Trophoblast cell (in vitro differentiated cells and primary cell): Measurements from ENCODE around the gene BTBD9.

Experiments
- DNase-seq, 2 donors: peaks; one replicate each; pipeline ENCODE4 v3.0.0-alpha.2; 2016
- H2AFZ ChIP-seq: 2 replicates; pipeline ENCODE4 v1.6.1; 2013; ENCODE audit warnings: low read length, moderate library complexity, mild to moderate bottlenecking; ENCODE audit not compliant: insufficient read depth, poor library complexity
- H2AK5ac ChIP-seq: 2 replicates; pipeline ENCODE4 v1.6.1; 2013; ENCODE audit warnings: mild to moderate bottlenecking, low read length
- H2BK120ac ChIP-seq: 2 replicates; pipeline ENCODE4 v1.6.1; 2013; ENCODE audit warnings: low read length, mild to moderate bottlenecking, moderate library complexity; ENCODE audit not compliant: insufficient read depth, poor library complexity
- H2BK12ac ChIP-seq: 2 replicates; pipeline ENCODE4 v1.6.1; 2013; ENCODE audit warnings: mild to moderate bottlenecking, low read length, moderate library complexity
- H2BK5ac ChIP-seq: 2 replicates; pipeline ENCODE4 v1.6.1; 2013; ENCODE audit warnings: low read length, low read depth, moderate library complexity, mild to moderate bottlenecking; ENCODE audit not compliant: poor library complexity
- H3K14ac ChIP-seq: 2 replicates; pipeline ENCODE4 v1.6.1; 2013; ENCODE audit warnings: mild to moderate bottlenecking, low read length
- H3K18ac ChIP-seq: 2 replicates; pipeline ENCODE4 v1.6.1; 2013; ENCODE audit warnings: mild to moderate bottlenecking, low read length
- H3K23ac ChIP-seq: 2 replicates; pipeline ENCODE4 v1.6.1; 2013; ENCODE audit warnings: low read length
- H3K27ac ChIP-seq: 2 replicates; pipeline ENCODE4 v1.5.1; 2013; ENCODE audit warnings: low read depth, mild to moderate bottlenecking, inconsistent platforms, low read length, moderate library complexity
- H3K27me3 ChIP-seq: 2 replicates; pipeline ENCODE4 v1.6.1; 2013; ENCODE audit warnings: inconsistent platforms, mild to moderate bottlenecking, low read length, moderate library complexity; ENCODE audit not compliant: insufficient read depth
- H3K36me3 ChIP-seq, 2 experiments: 1 replicate in 1 of 2; 2 replicates in 1 of 2; pipeline ENCODE4 v1.6.1; 2013; ENCODE audit warnings: low read length in 2 of 2, mild to moderate bottlenecking in 2 of 2, moderate library complexity in 1 of 2; ENCODE audit not compliant: insufficient read depth in 2 of 2, control insufficient read depth in 1 of 2
- H3K4ac ChIP-seq: 2 replicates; pipeline ENCODE4 v1.6.1; 2013; ENCODE audit warnings: low read depth, mild to moderate bottlenecking, low read length, moderate library complexity
- H3K4me1 ChIP-seq, 2 experiments: 1 replicate in 1 of 2; 2 replicates in 1 of 2; pipeline ENCODE4 v1.6.1; 2013; ENCODE audit warnings: low read length in 2 of 2, mild to moderate bottlenecking in 2 of 2, moderate library complexity in 1 of 2; ENCODE audit not compliant: insufficient read depth in 2 of 2, control insufficient read depth in 1 of 2
- H3K4me2 ChIP-seq: 2 replicates; pipeline ENCODE4 v1.6.1; 2013; ENCODE audit warnings: inconsistent platforms, mild to moderate bottlenecking, low read length, moderate library complexity
- H3K4me3 ChIP-seq: 2 replicates; pipeline ENCODE4 v1.5.1; 2013; ENCODE audit warnings: mild to moderate bottlenecking, low read depth, low read length, inconsistent platforms
- H3K79me1 ChIP-seq: one replicate; pipeline ENCODE4 v1.6.1; 2013; ENCODE audit warnings: low read length
- H3K79me2 ChIP-seq: 2 replicates; pipeline ENCODE4 v1.6.1; 2013; ENCODE audit warnings: low read length, mild to moderate bottlenecking; ENCODE audit not compliant: control insufficient read depth, insufficient read depth, poor library complexity
- H3K9ac ChIP-seq: 2 replicates; pipeline ENCODE4 v1.6.1; 2013; ENCODE audit warnings: mild to moderate bottlenecking, low read length
- H3K9me3 ChIP-seq: 2 replicates; pipeline ENCODE4 v1.6.1; 2013; ENCODE audit warnings: low read depth, mild to moderate bottlenecking, control low read depth, inconsistent platforms, low read length; ENCODE audit not compliant: insufficient read depth
- H4K12ac ChIP-seq: 2 replicates; pipeline ENCODE4 v1.6.1; 2013; ENCODE audit warnings: low read depth, mild to moderate bottlenecking, low read length, moderate library complexity
- H4K8ac ChIP-seq: 2 replicates; pipeline ENCODE4 v1.6.1; 2013; ENCODE audit warnings: low read depth, mild to moderate bottlenecking, low read length, moderate library complexity
- H4K91ac ChIP-seq: one replicate; pipeline ENCODE4 v1.6.1; 2013; ENCODE audit warnings: low read depth, mild to moderate bottlenecking, low read length, moderate library complexity
- WGBS: extraction: QIAGEN DNeasy Blood & Tissue Kit; methylation state at CpG from one replicate; pipeline ENCODE4 v1.1.7; 2013; ENCODE audit warnings: missing lambda C conversion rate; ENCODE audit not compliant: insufficient read length, insufficient coverage; ENCODE audit errors: extremely low coverage; 5-methylcytosine and 5-hydroxymethylcytosine counted together

The BTBD9 gene

GRCh38 chr6:38350220-38350619 lies 289.5 kb downstream of the BTBD9 start:
- Histone ChIP-seq H3K18ac (no peak overlapping the region), H3K79me2 (no peaks in the 10 kb centered on the region), H3K4me1 (peaks cover 0 to 2% of the 10 kb centered on the region in 2 experiments), H3K4me2 (no peak overlapping the region), H3K9ac (no peak overlapping the region), H3K4me3 (no peak overlapping the region), H4K91ac (no peak overlapping the region), H4K8ac (no peak overlapping the region), H2BK5ac (no peak overlapping the region), H3K9me3 (no peaks in the 10 kb centered on the region), H2AK5ac (no peak overlapping the region), H4K12ac (no peak overlapping the region), H3K27ac (no peak overlapping the region), H3K23ac (no peak overlapping the region), H2BK120ac (no peak overlapping the region), H2BK12ac (no peak overlapping the region), H3K27me3 (no peaks in the 10 kb centered on the region), H3K36me3 (no peaks in the 10 kb centered on the region), H3K14ac (no peak overlapping the region), H2AFZ (no peak overlapping the region), H3K4ac (no peak overlapping the region), H3K79me1 (no peaks in the 10 kb centered on the region)
- no CpG with 5 or more reads among the region's 4 CpGs for WGBS
- peak in 1 of 2 donors; percentile 68 for DNase-seq

DNA sequence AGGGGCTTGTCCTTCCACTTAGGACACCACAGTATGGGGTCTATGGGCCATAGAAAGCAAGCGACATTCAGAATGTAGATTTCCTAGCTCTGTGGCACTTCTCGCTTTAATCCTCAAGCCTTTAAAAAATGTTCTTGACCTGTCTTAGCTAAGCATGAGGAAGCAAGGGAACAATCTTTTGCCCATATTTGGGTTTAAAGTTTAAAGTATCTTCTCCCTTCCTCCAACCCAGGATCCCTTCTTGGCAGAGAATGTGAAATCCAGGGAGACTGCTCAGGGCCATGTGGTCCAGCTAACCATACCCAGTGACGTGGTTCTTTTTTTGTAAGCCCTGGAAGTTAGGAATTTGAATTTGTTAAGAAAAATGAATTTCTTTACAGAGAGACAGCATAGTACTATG lies 289.9 kb downstream of the BTBD9 start:
- H2AK5ac ChIP-seq = no peak overlapping the region
- H3K9me3 ChIP-seq = no peaks in the 10 kb centered on the region
- no peak overlapping the region for H4K8ac ChIP-seq
- no peak overlapping the region for H2BK120ac ChIP-seq
- no peak overlapping the region for H3K4ac ChIP-seq
- no peak overlapping the region for H4K12ac ChIP-seq
- H3K4me3 ChIP-seq = no peak overlapping the region
- no peak overlapping the region for H3K27ac ChIP-seq
- WGBS = no CpG with 5 or more reads among the region's 3 CpGs
- no peaks in the 10 kb centered on the region for H3K36me3 ChIP-seq
- H3K27me3 ChIP-seq = no peaks in the 10 kb centered on the region
- no peak overlapping the region for H2BK12ac ChIP-seq
- H3K14ac ChIP-seq = no peak overlapping the region
- no peak overlapping the region for H3K18ac ChIP-seq
- DNase-seq = no peak
- H3K23ac ChIP-seq = no peak overlapping the region
- peaks cover 0 to 2% of the 10 kb centered on the region in 2 experiments for H3K4me1 ChIP-seq
- H4K91ac ChIP-seq = no peak overlapping the region
- no peak overlapping the region for H2BK5ac ChIP-seq
- no peaks in the 10 kb centered on the region for H3K79me1 ChIP-seq
- H3K4me2 ChIP-seq = no peak overlapping the region
- H2AFZ ChIP-seq = no peak overlapping the region
- no peaks in the 10 kb centered on the region for H3K79me2 ChIP-seq
- H3K9ac ChIP-seq = no peak overlapping the region

- H3K18ac ChIP-seq = no peak overlapping the region
- no peak overlapping the region for H3K9ac ChIP-seq
- H2AK5ac ChIP-seq = no peak overlapping the region
- H4K91ac ChIP-seq = no peak overlapping the region
- no peak overlapping the region for H2BK12ac ChIP-seq
- H3K79me2 ChIP-seq = no peaks in the 10 kb centered on the region
- H4K12ac ChIP-seq = no peak overlapping the region
- DNase-seq = no peak
- H3K14ac ChIP-seq = no peak overlapping the region
- no peak overlapping the region for H3K23ac ChIP-seq
- no peak overlapping the region for H2BK5ac ChIP-seq
- H3K27ac ChIP-seq = no peak overlapping the region
- no peaks in the 10 kb centered on the region for H3K79me1 ChIP-seq
- H2BK120ac ChIP-seq = no peak overlapping the region
- H3K4me1 ChIP-seq = peaks cover 0 to 2% of the 10 kb centered on the region in 2 experiments
- no peaks in the 10 kb centered on the region for H3K27me3 ChIP-seq
- H2AFZ ChIP-seq = no peak overlapping the region
- H3K9me3 ChIP-seq = no peaks in the 10 kb centered on the region
- no CpG with 5 or more reads among the region's 2 CpGs for WGBS
- no peak overlapping the region for H4K8ac ChIP-seq
- no peak overlapping the region for H3K4ac ChIP-seq
- no peak overlapping the region for H3K4me2 ChIP-seq
- H3K4me3 ChIP-seq = no peak overlapping the region
- no peaks in the 10 kb centered on the region for H3K36me3 ChIP-seq
Measured at GRCh38 chr6:38349221-38349620, 290.5 kb downstream of the BTBD9 start.

- Histone ChIP-seq H3K79me1 (no peaks in the 10 kb centered on the region), H3K4me3 (no peak overlapping the region), H3K9ac (no peak overlapping the region), H3K14ac (no peak overlapping the region), H4K12ac (no peak overlapping the region), H2AK5ac (no peak overlapping the region), H3K27ac (no peak overlapping the region), H3K27me3 (no peaks in the 10 kb centered on the region), H3K79me2 (no peaks in the 10 kb centered on the region), H4K91ac (no peak overlapping the region), H4K8ac (no peak overlapping the region), H3K36me3 (no peaks in the 10 kb centered on the region), H2BK5ac (no peak overlapping the region), H3K4me2 (no peak overlapping the region), H3K9me3 (no peaks in the 10 kb centered on the region), H3K18ac (no peak overlapping the region), H2AFZ (no peak overlapping the region), H3K4me1 (peaks cover 0 to 2% of the 10 kb centered on the region in 2 experiments), H2BK12ac (no peak overlapping the region), H2BK120ac (no peak overlapping the region), H3K23ac (no peak overlapping the region), H3K4ac (no peak overlapping the region)
- no CpG with 5 or more reads among the region's 3 CpGs for WGBS
- no peak for DNase-seq
Measured at GRCh38 chr6:38348371-38348770, 291.4 kb downstream of the BTBD9 start.
